OCI-LY1 (cell line): ENCODE results near the gene ARHGAP22.

Source experiments
- CTCF ChIP-seq: fragments of 200-600 bp; sonication (generic), shearing (Covaris generic); IDR thresholded peaks from 2 replicates; pipeline ENCODE4 v1.5.1; 2017; ENCODE audit warnings: mild to moderate bottlenecking, antibody characterized with exemption, low read length, moderate library complexity, mixed read lengths
- EZH2 ChIP-seq: fragments of 200-600 bp; sonication (generic), shearing (Covaris generic); IDR thresholded peaks from 2 replicates; pipeline ENCODE4 v1.8.0; 2017; ENCODE audit warnings: borderline replicate concordance, mixed run types, mild to moderate bottlenecking, antibody characterized with exemption, low read length, moderate library complexity, mixed read lengths

GRCh38 chr10:48418189-48418788 lies 186.6 kb downstream of the ARHGAP22 start:
- TF ChIP-seq CTCF, result no peak
- TF ChIP-seq EZH2, result no peak
